Spinal cord (tissue), 10 donors: Measurements from ENCODE around the gene UBE2K. TPM values are rescaled to one million over a fixed set of nuclear protein-coding genes. Genes with fewer than 3 reads are reported as not detected.
"Not testable (repeated sequence)": the region's sequence is repeated elsewhere in the genome, so short reads cannot be mapped to it uniquely, and the experiment has no call there.

Experiments
- DNase-seq, 6 donors: peaks; one replicate each; pipeline versions ENCODE4 v3.0.0 to v3.0.0-alpha.2; 2013 to 2015; ENCODE audit warnings: low spot score in 6 of 6, low read depth in 4 of 6
- H3K27ac ChIP-seq: one replicate; pipeline ENCODE4 v1.5.1; 2013; ENCODE audit warnings: low read depth, low read length, control low read depth
- H3K27me3 ChIP-seq: one replicate; pipeline ENCODE4 v1.6.1; 2013; ENCODE audit warnings: low read length; ENCODE audit not compliant: control insufficient read depth, insufficient read depth
- H3K36me3 ChIP-seq: one replicate; pipeline ENCODE4 v1.6.1; 2013; ENCODE audit warnings: low read length; ENCODE audit not compliant: control insufficient read depth, insufficient read depth
- H3K4me1 ChIP-seq: one replicate; pipeline ENCODE4 v1.6.1; 2013; ENCODE audit warnings: low read length; ENCODE audit not compliant: control insufficient read depth, insufficient read depth
- H3K4me3 ChIP-seq: one replicate; pipeline ENCODE4 v1.5.1; 2013; ENCODE audit warnings: low read depth, low read length, control low read depth
- H3K9me3 ChIP-seq: one replicate; pipeline ENCODE4 v1.6.1; 2013; ENCODE audit warnings: low read length; ENCODE audit not compliant: control insufficient read depth, insufficient read depth
- WGBS: methylation state at CpG from one replicate; pipeline ENCODE4 v1.1.5; 2013; ENCODE audit warnings: missing lambda C conversion rate; ENCODE audit not compliant: insufficient coverage; 5-methylcytosine and 5-hydroxymethylcytosine counted together
- polyA plus RNA-seq, 2 donors: library from polyadenylated mRNA; unstranded; fragments of 120-200 nt; gene quantifications; one replicate each; pipeline ENCODE4 v1.2.1, GENCODE V29; 2013; ENCODE audit not compliant: insufficient read length in 2 of 2
- total RNA-seq, 2 donors: library from RNA; depleted of rRNA in 1 of 2; stranded (reverse); fragments of 120-200 nt in 1 of 2; fragments of >200 nt in 1 of 2; gene quantifications; one replicate each; pipeline versions ENCODE4 v1.2.3 to v1.2.4, GENCODE V29; 2013 to 2014
- donor health status: healthy.

UBE2K gene
- total and polyA plus RNA-seq, 4 donors: 30.7 to 86.3 (median 73.7) TPM

DNA sequence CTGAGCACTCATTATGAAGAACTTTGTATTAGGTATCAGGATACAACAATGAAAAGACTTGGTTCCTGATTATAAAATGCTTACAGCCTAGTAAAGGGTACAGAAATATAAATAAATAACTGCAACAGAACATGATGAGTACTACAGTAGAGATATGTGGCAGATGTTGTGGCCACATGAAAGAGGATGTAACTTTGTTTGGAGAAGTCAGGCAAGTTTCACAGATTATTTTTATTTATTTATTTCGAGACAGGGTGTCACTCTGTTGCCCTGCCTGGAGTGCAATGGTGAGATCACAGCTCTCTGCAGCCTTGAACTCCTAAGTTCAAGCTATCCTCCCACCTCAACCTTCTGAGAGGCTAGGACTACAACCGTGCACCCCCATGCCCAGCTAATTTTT lies 15.8 kb upstream of the UBE2K start:
- no peaks in the 10 kb centered on the region for H3K27me3 ChIP-seq
- no peak overlapping the region for H3K27ac ChIP-seq
- no peaks in the 10 kb centered on the region for H3K4me1 ChIP-seq
- no peaks in the 10 kb centered on the region for H3K9me3 ChIP-seq
- no peaks in the 10 kb centered on the region for H3K36me3 ChIP-seq
- H3K4me3 ChIP-seq: no peak overlapping the region
- no CpG with 5 or more reads among the region's 2 CpGs for WGBS
- DNase-seq: no peak

DNA sequence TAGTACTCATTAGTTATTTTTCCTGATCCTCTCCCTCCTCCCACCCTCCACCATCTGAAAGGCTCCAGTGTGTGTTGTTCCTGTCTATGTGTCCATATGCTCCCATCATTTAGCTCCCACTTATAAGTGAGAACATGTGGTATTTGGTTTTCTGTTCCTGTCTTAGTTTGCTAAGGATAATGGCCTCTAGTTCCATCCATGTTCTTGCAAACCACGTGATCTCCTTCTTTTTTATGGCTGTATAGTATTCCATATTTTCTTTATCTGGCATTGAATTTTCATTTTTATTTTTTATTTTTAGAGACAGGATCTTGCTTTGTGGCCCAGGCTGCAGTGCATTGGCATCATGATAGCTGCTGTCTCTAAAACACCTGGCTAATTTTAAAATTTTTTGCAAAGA lies 11.9 kb upstream of the UBE2K start:
- H3K27ac ChIP-seq: no peak overlapping the region
- H3K9me3 ChIP-seq: no peaks in the 10 kb centered on the region
- H3K4me3 ChIP-seq: no peak overlapping the region
- no peaks in the 10 kb centered on the region for H3K4me1 ChIP-seq
- no CpG with 5 or more reads among the region's 1 CpG for WGBS
- H3K36me3 ChIP-seq: no peaks in the 10 kb centered on the region
- H3K27me3 ChIP-seq: no peaks in the 10 kb centered on the region
- no peak for DNase-seq

DNA sequence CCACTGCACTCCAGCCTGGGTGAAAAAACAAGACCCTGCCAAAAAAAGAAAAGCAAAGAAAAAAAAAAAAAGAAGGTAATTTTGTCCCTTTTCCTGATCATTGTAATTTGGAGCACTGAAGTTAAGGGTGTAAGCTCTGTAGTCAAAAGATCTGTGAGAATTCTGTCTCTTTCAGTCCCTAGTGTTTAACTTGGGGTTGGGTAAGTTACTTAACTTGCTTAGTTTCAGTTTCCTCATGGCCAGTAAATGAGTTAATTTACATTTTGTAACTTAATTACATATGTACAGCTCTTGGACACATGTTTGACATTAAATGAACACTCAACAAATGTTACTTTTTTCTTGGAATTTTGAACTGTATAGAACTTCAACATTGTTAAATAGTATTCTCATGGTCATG lies 10.9 kb upstream of the UBE2K start:
- Histone ChIP-seq H3K4me3 (no peak overlapping the region), H3K27me3 (no peaks in the 10 kb centered on the region)

DNA sequence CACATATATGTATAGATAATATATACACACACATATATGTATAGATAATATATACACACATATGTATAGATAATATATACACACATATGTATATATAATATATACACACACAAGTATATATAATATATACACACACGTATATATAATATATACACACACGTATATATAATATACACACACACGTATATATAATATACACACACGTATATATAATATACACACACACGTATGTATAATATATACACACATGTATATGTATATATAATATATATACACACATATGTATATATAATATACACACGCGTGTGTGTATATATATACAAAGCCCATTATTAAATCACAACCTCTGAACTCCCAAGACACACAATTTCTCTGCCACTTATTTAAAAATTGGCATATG lies 8.0 kb upstream of the UBE2K start:
- no peaks in the 10 kb centered on the region for H3K27me3 ChIP-seq
- H3K9me3 ChIP-seq: no peaks in the 10 kb centered on the region
- no peak overlapping the region for H3K27ac ChIP-seq
- no peak for DNase-seq
- no peak overlapping the region for H3K4me3 ChIP-seq
- no CpG with 5 or more reads among the region's 7 CpGs for WGBS
- H3K36me3 ChIP-seq: no peaks in the 10 kb centered on the region
- no peaks in the 10 kb centered on the region for H3K4me1 ChIP-seq

More for the DNA sequence above, 10.9 kb upstream of the UBE2K start:
- no peak for DNase-seq
- H3K36me3 ChIP-seq: no peaks in the 10 kb centered on the region
- H3K9me3 ChIP-seq: no peaks in the 10 kb centered on the region
- no peak overlapping the region for H3K27ac ChIP-seq
- H3K4me1 ChIP-seq: no peaks in the 10 kb centered on the region

DNA sequence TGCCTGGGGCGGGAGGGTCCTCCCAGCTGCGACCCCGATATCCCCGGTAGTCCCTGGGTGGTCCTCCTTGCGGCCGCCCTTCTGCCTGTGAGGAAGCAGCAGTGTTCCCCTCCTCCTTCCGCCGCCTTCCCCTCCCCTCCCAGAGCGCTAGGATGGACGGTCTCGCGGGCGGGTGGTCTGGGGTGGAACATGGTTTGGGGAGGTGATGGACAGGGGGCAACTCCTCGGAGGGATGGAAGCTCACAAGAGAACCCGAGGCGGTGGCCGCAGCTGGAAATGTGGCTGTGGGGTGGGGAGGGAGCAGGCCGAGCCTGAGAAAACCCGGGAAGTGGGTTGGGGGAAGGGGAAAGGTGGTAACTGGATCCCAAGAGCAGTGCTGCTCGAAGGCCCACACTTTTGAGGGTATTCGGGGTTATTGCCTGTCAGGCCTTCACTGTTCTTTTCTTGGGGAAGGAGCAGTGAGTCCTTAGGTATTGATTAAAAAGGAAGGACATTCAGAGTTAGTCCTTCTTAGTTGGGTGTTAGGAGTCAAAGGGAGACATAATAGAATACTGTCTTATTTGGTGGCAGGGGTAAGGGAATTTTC lies 581 bp downstream of the UBE2K start:
- no peaks in the 10 kb centered on the region for H3K9me3 ChIP-seq
- H3K36me3 ChIP-seq: peaks cover 7% of the 10 kb centered on the region
- 0% methylated on average over 16 of the region's 21 CpGs for WGBS
- peak in 3 of 6 donors; percentile 4 to 76 (median 56) for DNase-seq
- H3K27me3 ChIP-seq: no peaks in the 10 kb centered on the region
- no peaks in the 10 kb centered on the region for H3K4me1 ChIP-seq
- H3K27ac ChIP-seq: peak overlapping the region; percentile 94
- peak overlapping the region; percentile 91 for H3K4me3 ChIP-seq

DNA sequence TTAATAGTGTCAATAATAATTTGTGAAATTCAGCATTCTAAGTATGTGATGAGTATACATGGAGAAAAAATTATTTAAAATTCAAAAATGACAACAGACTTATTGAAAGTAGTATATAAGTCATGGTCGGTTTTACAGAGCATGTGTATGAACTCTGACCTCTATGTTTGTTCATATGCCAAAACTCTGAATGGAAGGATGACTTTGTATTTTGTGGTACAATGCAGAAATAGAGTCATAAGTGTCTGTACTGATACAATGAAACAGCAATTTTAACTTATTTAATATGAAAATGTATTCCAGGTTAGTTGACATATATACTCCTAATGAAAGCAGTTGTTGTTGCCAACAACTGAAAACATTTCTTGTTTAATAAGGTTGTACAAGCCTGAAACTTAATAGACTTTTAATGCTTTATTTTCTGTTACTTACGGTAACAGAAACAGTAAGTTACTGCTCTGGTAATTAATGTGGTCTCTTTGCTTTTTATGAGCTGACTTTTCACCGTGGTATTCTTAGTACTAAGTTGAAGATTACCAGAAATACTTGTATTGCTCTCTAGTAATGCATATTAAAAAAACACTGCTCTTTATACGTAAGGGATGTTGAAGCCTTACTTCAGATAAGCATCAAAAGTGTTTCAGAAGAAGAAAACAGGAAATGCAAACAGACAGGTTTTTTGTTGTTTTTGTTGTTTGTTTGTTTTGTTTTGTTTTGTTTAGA lies 1.9 kb downstream of the UBE2K start:
- no peak overlapping the region for H3K27ac ChIP-seq
- H3K36me3 ChIP-seq: peaks cover 9% of the 10 kb centered on the region
- peak overlapping the region; percentile 13 for H3K4me3 ChIP-seq
- H3K27me3 ChIP-seq: no peaks in the 10 kb centered on the region
- no peaks in the 10 kb centered on the region for H3K9me3 ChIP-seq
- DNase-seq: no peak
- no CpG with 5 or more reads among the region's 4 CpGs for WGBS
- H3K4me1 ChIP-seq: no peaks in the 10 kb centered on the region

DNA sequence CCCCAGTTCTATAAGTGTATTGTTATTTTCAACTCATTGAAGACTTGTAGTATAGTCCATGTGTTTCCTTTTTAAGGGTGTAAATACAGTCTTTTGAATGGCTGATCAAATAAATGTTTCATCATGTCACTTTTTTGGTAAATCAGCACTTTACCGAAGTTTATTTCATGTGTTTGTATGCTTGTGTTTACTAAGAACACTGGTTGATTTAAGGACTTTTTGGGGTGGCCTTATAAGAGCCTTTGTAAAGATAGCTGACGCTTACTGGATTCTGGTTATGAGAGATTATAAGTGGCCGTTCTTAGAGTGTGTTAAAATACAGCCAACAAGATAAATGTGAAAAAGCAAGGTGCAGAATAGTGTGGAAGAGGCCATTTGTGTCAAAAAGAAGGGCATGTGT lies 2.6 kb downstream of the UBE2K start:
- WGBS: 40% methylated on average over 3 of the region's 3 CpGs

DNA sequence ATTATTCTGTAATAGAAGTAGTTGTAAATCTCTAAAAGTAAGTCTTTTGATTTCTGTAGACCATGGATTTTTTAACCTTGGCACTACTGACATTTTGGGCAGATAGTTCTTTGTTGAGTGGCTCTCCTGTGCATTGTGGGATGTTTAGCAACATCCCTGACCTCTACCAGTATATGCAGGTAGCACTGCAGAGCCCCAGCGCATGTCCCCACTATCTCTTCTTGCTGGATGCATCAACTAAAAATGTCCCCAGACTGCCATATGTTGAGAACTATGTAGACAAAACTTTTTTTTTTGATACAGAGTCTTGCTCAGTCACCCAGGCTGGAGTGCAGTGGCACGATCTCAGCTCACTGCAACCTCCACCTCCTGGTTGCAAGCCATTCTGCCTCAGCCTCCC lies 4.8 kb downstream of the UBE2K start:
- Histone ChIP-seq H3K4me1 (no peaks in the 10 kb centered on the region), H3K27ac (no peak overlapping the region), H3K4me3 (no peak overlapping the region), H3K36me3 (peaks cover 9% of the 10 kb centered on the region), H3K27me3 (no peaks in the 10 kb centered on the region), H3K9me3 (no peaks in the 10 kb centered on the region)
- DNase-seq: no peak
- no CpG with 5 or more reads among the region's 2 CpGs for WGBS

More for the DNA sequence above, 2.6 kb downstream of the UBE2K start:
- no peaks in the 10 kb centered on the region for H3K9me3 ChIP-seq
- H3K36me3 ChIP-seq: peaks cover 9% of the 10 kb centered on the region
- H3K27me3 ChIP-seq: no peaks in the 10 kb centered on the region
- H3K4me1 ChIP-seq: no peaks in the 10 kb centered on the region
- no peak for DNase-seq
- no peak overlapping the region for H3K4me3 ChIP-seq
- no peak overlapping the region for H3K27ac ChIP-seq

DNA sequence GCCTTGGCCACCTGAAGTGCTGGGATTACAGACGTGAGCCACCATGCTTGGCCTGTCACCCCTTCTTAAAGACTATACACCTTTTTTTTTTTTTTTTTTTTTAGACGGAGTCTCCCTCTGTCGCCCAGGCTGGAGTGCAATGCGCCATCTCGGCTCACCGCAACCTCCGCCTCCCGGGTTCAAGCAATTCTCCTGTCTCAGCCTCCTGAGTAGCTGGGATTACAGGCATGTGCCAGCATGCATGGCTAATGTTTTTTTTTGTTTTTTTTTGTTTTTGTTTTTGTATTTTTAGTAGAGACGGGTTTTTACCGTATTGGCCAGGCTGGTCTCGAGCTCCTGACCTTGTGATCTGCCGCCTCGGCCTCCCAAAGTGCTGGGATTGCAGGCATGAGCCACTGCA lies 6.9 kb downstream of the UBE2K start:
- H3K9me3 ChIP-seq, H3K36me3 ChIP-seq, H3K4me3 ChIP-seq, H3K27ac ChIP-seq, H3K27me3 ChIP-seq, DNase-seq, H3K4me1 ChIP-seq: not testable (repeated sequence)
- 97% methylated on average over 11 of the region's 13 CpGs for WGBS

DNA sequence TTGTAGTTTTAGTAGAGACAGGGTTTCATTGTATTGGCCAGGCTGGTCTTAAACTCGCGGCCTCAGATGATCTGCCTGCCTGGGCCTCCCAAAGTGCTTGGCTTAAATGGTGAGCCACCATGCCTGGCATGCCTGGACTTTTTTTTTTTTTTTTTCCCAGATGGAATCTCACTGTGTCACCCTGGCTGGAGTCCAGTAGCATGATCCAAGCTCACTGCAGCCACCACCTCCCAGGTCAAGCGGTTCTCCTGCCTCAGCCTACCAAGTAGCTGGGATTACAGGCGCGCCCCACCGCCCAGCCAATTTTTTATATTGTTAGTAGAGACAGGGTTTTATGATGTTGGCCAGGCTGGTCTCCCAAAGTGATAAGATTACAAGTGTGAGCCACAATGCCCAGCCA lies 8.4 kb downstream of the UBE2K start:
- no peak overlapping the region for H3K27ac ChIP-seq
- H3K9me3 ChIP-seq: no peaks in the 10 kb centered on the region
- no peaks in the 10 kb centered on the region for H3K27me3 ChIP-seq
- 100% methylated on average over 2 of the region's 6 CpGs for WGBS
- no peak for DNase-seq
- no peak overlapping the region for H3K4me3 ChIP-seq
- peaks cover 9% of the 10 kb centered on the region for H3K36me3 ChIP-seq
- H3K4me1 ChIP-seq: no peaks in the 10 kb centered on the region
